HG03521 (cell line): ENCODE data around the gene VPS37D.
A peak's percentile ranks its signal among the peaks of the same experiment; 100 is the strongest.

Source experiments
- ATAC-seq: cut with Tn5 transposase; IDR thresholded peaks from one replicate; pipeline ENCODE4 v1.9.1; 2021; ENCODE audit warnings: mild to moderate bottlenecking, moderate library complexity; ENCODE audit not compliant: unreplicated experiment

Gene VPS37D

DNA sequence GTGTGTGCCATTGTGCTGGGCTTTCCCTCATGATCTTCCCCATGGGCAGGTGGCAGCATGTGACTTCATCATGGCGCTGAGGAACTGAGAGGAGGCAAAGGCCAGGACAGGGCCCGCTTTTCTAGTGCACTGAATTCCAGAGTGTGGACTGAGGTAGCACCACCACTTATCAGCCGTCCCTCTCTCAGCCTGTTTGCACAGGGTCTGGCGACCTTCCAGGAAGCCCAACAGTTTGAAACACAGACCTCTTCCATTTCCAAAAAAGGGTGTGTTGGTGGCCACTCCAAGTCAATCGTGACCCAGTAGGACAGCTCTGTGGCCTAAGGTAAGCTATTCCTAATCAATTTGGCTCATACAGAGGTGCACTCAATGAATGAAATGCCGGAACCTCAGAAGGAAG lies 11.2 kb downstream of the VPS37D start:
- no peak for ATAC-seq

DNA sequence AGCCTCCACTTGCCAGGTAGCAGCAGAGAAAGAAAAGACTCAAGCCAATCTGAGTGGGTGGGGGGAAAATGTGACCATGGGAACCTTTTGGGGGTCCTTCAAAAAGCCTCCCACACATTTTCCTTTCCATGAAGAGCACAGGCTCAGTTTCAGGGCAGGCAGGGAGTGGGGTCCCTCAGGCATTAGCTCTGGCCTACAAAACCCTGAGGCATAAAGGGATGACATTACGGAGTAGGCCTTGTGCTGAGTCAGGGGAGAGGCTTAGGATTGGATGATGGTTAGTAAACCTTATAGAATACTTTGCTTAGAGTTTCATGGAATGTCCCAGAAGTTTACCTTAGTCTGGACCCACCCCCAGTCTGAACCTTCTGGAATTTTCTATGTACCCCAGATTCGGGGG lies 12.1 kb downstream of the VPS37D start:
- ATAC-seq, result no peak

DNA sequence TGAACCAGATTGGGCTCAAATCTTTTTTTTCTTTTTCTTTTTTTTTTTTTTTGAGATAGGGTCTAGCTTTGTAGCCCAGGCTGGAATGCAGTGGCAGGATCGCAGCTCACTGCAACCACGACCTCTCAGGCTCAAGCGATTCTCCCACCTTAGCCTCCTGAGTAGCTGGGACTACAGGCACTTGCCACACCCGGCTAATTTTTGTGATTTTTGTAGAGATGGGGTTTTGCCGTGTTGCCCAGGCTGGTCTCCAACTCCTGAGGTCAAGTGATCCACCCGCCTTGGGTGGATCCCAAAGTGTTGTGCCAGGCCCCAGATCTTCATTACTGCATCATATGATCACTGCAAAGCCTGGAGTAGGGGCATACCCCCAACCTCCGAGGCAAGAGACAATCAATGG lies 12.9 kb downstream of the VPS37D start:
- ATAC-seq, result no peak

DNA sequence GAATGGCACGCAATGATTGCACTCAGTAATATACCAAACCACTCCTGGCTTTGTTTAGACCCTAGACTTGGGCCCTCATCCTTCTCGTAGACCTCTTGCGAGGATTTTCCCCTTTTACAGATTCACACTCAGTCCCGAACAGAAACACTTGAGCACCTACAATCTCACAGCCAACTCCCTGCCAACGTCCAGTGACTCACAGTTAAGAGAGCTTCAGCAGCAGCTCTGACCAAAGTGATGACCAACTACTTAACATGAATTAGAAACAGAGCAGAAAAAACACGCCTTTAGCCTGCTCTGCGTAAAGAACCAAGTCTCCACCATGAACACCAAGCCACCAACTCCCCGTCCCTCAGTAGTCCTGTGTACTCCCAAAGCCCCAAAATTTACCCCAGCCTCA lies 13.4 kb downstream of the VPS37D start:
- ATAC-seq, result no peak

DNA sequence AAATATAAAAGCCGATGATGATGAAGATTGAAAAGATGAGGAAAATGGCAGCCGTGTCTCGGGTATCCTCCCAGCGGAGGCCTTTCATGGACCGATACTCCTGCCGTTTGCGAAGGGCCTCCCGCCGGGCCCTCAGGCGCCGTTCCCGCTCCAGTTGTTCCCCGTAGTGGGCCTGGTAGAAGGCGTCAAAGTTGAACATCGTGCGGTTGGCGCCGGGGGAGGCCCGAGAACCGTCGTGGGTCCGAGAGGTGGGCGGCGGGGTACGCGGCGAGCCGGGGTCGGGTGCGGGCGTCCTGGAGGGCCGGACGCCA lies 15.1 kb downstream of the VPS37D start:
- ATAC-seq, result no peak

DNA sequence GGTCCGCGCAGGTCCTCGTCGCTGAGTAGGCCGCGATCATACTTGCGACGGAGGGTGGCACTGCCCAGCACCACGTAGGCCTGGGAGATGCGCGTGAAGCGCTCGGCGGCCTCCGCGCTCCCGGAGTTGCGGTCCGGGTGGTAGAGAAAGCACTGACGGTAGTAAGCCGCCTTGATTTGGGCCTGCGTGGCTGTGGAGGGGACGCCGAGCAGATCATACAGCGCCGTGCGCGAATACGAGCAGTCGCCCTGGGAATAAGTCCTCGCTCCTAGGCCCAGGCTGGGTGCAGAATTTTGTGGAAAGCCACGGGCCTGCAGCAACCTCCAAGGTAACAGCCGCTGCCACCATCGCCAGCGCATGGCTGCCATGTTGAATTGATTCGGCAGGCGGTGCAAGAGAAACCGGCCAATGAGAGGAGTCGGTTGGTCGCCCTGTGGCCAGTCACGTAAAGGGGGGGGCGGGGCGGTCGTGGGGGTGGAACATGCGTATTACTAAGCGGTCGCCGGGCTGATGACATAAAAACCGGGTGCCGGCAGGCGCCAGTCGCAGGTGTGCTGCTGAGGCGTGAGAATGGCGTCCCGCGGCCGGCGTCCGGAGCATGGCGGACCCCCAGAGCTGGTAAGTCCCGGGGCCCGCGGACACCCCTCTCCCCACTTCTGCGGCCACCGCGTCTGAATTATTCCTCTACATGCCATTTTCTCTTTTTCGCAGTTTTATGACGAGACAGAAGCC lies 15.6 kb downstream of the VPS37D start, which contains the start of the genes BUD23 and DNAJC30:
BUD23 (plus strand) TSS at position 542 of the 732 bp plus-strand sequence; CDS start at position 571, 29 bp downstream.
DNAJC30 (minus strand) TSS at position 398 of the 732 bp plus-strand sequence; CDS start at position 368, 30 bp downstream.
- ATAC-seq, result peak; percentile 80

DNA sequence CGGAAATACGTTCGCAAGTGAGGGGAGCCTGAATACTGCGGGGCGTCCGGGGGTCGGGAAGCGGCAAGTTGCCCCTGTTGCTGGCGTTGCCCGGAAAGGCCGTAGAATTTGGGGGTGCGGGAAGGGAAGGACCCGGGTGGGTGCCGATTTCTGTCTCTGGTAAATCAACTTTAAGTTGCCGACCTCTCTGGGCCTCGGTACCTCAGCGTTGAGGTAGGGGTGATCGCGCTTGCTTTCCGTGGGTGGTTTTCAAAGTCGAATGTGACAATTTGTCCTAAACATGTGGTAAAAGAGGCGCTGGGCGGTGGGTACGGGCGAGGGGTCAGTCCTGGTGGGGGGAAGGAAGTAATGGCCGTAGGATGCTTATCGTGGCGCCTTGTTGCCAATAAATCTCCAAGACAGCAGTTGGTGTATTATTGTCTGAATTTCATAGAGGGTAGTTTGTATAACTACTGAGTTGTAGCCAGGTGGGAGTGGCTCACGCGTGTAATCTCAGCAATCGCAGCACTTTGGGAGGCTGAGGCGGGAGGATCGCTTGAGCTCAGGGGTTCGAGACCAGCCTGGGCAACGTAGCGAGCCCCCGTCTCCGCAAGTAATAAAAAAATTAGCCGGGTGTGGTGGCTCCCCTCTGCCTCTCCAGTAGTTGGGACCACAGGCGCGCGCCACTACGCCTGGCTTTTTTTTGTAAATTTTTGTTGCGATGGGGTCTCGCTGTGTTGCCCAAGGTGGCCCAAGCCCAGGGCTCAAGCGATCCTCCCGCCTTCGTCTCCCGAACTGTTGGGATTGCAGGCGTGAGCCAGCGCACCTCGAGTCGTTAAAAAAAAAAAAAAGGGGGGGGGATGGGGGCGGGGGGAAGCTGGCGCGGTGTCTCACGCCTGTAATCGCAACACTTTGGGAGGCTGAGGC lies 16.4 kb downstream of the VPS37D start:
- ATAC-seq, result peak; percentile 14

DNA sequence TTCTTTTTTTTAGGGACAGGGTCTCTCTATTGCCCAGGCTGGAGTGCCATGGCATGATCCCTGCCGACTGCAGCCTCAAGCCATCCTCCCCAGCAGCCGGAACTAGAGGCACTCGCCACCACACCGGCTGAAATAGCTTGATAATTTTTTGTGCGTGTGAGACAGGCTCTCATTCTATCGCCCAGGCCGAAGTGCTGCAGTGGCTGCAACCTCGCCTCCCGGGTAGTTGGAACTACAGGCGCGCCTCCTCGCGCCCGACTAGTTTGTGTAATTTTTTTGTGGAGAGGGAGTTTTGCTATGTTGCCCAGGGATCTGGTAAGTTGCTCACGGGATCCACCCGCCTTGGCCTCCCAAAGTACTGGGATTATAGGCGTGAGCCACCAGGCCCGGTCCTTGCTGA lies 17.7 kb downstream of the VPS37D start:
- no peak for ATAC-seq

DNA sequence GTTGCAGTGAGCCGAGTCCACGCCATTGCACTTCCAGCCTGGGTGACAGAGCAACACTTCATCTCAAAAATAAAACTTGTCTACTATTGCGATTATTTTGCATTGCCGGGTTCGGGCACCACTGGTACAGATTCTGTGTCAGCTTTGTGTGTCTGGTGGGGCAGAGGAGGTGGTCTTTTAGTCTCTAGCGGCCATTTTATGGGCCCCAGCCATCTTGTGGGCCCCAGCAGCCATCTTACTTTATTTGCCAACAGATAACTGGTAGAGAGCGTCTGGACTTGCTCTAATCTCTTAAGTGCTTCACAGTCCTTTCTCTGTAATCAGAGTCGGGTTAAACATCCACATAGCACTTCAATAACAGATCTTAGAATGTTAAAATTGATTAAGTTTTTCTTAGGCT lies 20.7 kb downstream of the VPS37D start:
- no peak for ATAC-seq

DNA sequence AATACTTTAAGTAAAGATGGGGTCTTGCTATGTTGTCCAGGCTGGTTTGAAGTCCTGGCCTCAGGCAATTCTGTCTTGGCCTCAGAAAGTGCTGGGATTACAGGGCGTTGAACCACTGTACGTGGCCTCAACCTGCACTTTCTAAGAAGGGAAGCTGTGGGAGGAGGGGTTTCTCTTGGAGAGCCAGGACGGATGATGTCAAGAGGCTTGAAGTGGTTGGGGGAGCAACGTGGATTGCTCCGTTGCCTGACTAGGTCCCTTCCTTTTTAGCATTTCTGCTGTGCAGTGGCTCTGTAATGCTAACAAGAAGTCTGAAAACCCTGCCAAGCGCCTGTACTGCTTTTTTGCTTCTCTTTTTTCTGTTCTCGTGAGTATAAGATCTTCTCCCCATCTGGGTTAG lies 23.0 kb downstream of the VPS37D start:
- ATAC-seq, result no peak

DNA sequence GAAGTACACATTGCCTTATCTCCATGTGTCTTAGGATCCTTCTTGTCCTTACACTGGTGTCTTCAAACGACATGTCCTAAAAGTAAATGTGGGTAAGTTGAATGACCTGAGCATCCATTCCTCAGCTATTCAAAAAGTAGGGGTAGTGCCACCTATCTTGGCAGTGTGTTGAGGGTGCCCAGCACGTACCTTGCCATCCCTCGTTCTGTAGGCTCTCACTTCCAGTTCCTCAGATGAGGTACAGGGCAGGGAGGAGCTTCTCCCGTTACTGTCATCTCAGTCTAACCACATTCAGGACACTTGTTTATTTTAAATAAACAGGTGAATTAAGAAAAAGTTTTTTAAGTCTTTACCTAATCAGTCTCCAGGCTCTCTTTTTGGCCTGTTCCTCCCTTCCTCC lies 28.7 kb downstream of the VPS37D start:
- no peak for ATAC-seq

DNA sequence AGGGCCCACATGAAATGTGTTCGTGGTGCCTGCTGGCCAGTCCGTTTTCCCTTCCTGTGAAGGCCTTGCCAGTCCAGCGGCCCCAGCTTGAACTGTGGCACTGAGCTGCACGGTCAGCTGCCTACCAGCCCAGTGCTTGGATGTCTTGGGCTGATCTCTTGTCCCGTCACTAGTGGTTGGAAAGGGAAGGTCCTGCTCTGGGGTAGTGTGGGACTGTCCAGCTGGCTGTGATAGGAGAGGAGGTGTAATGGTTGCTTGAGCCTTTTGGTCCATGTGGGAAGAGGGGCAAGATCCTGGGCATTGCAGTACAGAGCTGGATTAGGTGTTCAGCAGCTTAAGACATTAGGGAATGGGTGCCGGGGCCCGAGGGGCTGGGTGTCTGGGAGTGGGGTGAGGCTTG lies 30.8 kb downstream of the VPS37D start:
- ATAC-seq, result no peak

DNA sequence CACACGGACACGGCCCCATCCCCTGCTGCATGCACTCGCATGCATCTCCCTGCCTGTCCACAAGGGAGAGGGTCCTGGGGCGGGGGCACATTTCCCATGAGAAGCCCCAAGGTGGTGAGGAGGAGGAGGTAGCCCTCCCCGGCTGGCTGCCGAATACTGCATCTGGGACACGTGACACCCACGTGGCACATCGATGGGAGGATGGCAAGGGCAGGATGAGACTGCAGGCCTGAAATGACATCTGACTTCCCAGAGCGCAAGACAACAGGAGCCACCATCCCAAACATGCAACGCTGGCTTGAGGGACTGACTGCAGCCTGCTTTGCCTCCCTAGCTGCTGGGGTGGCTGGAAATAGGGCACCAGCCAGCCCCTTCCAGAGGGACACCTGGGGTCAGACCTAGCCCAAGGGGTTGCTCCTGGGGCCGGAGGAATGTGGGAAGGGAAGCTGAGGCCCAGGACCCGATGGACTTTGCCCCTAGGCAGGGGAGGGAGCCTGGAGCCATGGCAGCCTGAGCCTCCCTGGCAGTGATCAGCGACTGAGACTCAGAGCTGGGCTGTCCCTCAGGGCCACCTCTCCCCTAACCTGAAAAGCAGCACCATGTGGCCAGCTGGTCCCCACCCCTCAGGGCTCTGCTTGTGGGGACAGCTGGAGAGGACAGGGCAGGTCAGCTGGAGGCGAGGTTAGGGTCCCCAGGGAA lies 31.9 kb downstream of the VPS37D start:
- ATAC-seq, result no peak

DNA sequence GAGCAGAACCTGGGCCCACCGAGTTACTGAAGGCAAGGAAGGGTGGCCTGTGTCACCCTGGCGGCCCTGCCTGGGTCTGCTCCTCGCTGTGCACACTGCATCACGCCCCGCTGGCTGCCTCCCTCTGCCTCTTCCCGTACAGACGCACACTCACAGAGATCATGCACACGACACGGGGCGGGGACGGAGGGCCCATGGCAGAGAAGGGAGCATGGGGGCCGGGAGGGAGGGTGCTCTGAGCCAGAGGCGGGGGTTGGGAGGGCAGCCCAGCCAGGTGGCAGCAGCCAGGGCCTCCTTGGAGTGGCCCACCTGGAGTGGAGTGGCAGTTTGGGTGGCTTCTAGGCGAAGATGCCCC lies 32.4 kb downstream of the VPS37D start:
- no peak for ATAC-seq

DNA sequence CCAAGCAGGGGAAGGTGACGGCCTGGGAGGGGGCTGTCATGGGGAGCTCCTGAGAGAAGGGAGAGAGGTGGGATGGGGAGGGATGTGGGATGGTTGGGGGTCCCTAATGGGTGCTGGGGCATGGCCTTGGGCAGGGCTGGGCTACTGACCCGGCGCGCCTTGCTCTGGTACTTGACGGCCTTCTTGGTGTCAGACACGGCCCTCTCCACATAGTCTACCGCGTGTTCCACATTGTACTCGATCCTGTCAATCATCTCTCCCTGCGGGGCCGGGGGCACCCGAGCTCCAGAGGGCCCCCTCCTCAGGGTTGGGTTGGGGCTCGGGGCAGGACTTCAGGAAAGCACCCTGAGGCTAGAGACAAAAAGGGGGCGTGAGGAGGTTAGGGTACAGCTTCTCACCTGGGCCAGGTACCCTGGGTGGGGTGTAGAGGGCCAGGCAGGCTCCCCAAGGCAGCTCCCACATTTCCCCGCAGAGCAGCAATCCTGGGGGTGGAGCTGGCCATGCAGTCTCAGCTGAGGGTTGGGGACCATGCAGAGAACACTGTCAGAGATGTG lies 33.0 kb downstream of the VPS37D start:
- ATAC-seq, result no peak

DNA sequence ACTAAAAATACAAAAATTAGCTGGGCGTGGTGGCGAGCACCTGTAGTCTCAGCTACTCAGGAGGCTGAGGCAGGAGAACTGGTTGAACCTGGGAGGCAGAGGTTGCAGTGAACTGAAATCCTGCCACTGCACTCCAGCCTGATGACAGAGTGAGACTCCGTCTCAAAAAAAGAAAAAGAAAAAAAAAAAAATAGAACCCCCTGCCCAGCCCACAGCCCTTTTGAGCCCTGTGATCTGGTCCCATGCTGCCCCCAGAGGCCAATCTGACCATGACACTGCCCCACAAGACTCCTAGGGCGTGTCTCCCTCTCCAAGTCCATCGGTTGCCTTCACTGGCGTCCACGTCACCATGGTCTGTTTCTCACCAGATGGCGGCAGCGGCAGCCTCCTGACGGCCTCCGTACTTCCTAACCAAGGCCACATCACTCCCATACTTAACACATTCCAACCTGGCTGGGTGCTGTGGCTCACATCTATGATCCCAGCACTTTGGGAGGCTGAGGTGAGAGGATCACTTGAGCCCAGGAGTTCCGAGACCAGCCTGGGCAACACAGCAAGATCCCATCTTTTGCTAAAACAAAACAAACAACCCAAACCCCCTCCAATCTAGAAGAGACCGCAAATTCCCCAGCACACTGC lies 33.8 kb downstream of the VPS37D start:
- no peak for ATAC-seq

DNA sequence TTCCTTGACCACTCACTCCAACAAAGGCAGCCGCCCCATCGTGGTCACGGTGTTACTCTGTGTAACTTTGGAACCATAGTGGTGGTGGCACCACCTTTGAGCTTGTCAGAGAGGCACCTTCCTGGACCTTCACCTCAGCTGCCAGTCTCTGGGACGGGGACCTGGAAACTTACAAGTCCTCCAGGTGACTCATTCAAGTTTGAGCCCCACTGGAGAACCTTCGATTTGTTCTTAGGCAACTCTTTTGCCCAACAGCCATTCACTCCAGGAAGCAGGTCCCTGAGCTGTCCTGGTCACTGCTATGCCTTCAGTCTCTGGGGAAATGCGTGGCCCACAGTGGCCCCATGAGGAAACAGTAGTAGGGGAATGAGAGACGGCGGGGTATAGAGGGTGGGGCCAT lies 34.6 kb downstream of the VPS37D start:
- no peak for ATAC-seq

DNA sequence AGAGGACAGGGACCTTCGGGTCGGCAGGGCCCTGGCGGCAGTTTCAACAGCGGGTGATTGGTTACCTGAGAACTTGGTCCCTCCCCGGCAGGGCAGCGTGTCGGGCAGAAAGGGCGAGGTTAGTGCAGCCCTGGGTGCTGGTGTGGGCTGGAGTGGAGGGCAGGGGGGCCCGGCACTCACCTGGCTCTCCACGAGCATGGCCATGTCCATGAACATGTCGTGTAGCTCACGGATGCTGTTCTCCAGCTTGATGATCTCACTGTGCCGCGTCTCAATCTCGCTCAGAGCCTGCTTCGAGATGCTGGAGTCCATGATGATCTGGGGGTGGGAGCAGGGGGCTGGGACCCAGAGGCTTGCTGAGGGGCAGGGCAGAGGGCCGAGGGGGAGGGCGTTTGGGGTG lies 35.0 kb downstream of the VPS37D start:
- no peak for ATAC-seq

DNA sequence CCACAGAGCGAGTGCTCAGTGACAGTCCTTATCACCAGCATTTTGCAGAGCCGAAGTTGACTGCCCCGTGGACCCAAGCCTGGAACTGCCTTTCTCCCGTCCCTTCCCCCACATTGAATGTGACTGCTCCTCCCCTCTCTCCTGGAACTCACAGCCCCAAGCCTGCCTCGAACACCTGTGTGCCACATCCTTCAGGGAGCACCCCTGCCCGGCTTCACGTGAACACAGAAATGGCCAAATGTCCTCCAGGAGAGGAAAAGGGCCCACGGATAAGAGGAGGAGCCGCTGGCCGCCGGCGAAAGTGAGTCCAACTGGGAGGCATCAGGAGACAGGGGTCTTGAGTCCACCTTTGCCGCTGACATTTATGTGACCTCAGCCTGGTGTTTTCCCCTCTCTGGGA lies 35.6 kb downstream of the VPS37D start:
- ATAC-seq, result no peak

DNA sequence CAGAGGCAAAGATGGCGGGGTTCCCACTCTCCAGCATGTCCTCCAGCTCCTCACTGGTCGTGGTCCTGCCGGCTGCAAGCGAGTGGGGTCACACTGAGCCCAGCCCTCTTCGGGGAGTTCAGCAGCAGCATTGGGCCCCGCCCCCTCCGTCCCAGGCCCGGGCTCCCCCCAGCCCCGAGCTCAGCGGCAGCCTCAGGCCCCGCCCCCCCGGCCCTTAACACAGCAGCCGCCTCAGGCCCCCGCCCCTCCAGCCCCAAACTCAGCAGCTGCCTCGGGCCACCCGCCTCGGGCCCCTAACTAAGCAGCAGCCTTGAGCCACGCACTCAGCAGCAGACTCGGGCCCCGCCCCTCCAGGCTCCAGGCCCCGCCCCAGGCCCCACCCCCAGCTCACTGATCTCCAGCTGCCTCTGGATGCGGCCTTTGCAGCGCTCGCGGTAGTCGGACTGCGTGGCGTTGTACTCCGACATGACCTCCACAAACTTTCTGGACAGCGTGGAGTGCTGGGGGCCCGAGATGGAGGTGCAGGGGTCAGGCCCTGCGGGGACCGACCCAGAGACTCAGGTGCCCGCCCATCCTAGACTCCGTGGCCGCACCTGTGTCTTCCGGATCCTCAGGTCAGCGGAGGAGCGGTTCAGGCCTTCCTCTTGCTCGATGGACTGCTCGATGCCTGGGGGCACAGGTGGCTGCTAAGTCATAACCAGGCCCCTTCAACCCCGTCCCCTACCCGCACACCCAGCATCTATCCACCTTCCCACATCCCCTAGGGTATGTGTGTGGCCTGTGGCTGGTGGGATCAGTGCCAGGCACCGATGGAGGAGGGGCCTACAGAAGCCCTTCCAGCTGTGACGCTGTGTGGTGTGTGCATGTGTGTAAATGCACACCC lies 36.4 kb downstream of the VPS37D start:
- ATAC-seq, result no peak
